ENCODE data around the gene HSPB6.

DNA sequence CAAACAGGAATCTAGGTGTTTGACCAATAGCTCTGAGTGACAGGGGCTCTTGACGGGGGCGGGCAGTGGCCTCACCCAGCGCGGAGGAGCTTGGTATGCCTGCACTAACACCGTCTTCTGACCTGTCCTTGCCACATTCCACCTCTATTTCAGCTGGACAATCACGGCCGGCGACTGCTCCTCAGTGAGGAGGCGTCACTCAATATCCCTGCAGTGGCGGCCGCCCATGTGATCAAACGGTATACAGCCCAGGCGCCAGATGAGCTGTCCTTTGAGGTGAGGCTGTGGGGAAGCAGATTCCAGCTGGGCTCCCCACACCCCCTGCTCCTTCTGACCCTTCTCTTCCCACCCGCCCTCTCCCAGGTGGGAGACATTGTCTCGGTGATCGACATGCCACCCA lies 23.2 kb upstream of the HSPB6 start:
- TF ChIP-seq, protein P1, sequence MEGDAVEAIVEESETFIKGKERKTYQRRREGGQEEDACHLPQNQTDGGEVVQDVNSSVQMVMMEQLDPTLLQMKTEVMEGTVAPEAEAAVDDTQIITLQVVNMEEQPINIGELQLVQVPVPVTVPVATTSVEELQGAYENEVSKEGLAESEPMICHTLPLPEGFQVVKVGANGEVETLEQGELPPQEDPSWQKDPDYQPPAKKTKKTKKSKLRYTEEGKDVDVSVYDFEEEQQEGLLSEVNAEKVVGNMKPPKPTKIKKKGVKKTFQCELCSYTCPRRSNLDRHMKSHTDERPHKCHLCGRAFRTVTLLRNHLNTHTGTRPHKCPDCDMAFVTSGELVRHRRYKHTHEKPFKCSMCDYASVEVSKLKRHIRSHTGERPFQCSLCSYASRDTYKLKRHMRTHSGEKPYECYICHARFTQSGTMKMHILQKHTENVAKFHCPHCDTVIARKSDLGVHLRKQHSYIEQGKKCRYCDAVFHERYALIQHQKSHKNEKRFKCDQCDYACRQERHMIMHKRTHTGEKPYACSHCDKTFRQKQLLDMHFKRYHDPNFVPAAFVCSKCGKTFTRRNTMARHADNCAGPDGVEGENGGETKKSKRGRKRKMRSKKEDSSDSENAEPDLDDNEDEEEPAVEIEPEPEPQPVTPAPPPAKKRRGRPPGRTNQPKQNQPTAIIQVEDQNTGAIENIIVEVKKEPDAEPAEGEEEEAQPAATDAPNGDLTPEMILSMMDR (IDR thresholded peaks at IDR 0.05) = no peak
- TF ChIP-seq ZFX (IDR thresholded peaks at IDR 0.05; ENCODE audit: borderline replicate concordance) = no peak
